Caco-2 (cell line): Measurements from ENCODE around the gene SQOR. TPM values are rescaled to one million over a fixed set of nuclear protein-coding genes. Genes with fewer than 3 reads are reported as not detected.

Experiments used
- Bru-seq: library from RNA; stranded (reverse); fragments of 400-500 nt; gene quantifications from one replicate; lab custom pipeline; 2021; lab: Mats Ljungman, UMichigan
- BruChase-seq, 2 experiments: library from RNA; stranded (reverse); fragments of 400-500 nt; gene quantifications; one replicate each; lab custom pipeline; 2021; lab: Mats Ljungman, UMichigan
- BruUV-seq: library from RNA; stranded (reverse); fragments of 400-500 nt; replicated peaks from 2 replicates; lab custom pipeline; 2021; lab: Mats Ljungman, UMichigan
- CTCF ChIA-PET: fragments of 300-600 bp; sonication (Branson Sonifier 250); formaldehyde crosslinking; loops from one replicate; lab custom pipeline; 2022; ENCODE audit warnings: antibody characterized with exemption; lab: Charles Lee
- POLR2A ChIA-PET: fragments of 300-600 bp; sonication (Branson Sonifier 250); formaldehyde crosslinking; loops from one replicate; lab custom pipeline; 2022; ENCODE audit warnings: antibody characterized with exemption; lab: Charles Lee
- DNase-seq, 2 experiments: peaks; one replicate each; pipeline versions ENCODE4 v3.0.0 to v3.0.0-alpha.2; 2020 to 2022
- H3K27me3 ChIP-seq: replicated peaks from 2 replicates; pipeline ENCODE4 v1.6.0; 2011; ENCODE audit warnings: low read length; ENCODE audit not compliant: control insufficient read depth, insufficient read depth
- H3K36me3 ChIP-seq: 2 replicates; pipeline ENCODE4 v1.5.1; 2011; ENCODE audit warnings: low read length; ENCODE audit not compliant: control insufficient read depth, insufficient read depth
- H3K4me1 ChIP-seq: fragments of 250-450 bp; sonication (Bioruptor Pico); 2 replicates; pipeline ENCODE4 v1.5.1; 2020; ENCODE audit warnings: mild to moderate bottlenecking
- H3K4me3 ChIP-seq: 2 replicates; pipeline ENCODE4 v1.5.1; 2011; ENCODE audit warnings: low read depth, mild to moderate bottlenecking, control low read depth, low read length
- H3K9me3 ChIP-seq: fragments of 250-450 bp; sonication (Bioruptor Pico); 2 replicates; pipeline ENCODE4 v1.5.1; 2020; ENCODE audit warnings: mild to moderate bottlenecking, moderate library complexity
- H3K27ac Mint-ChIP-seq: one replicate; pipeline ENCODE4 v1.8.0; 2022; ENCODE audit warnings: mixed read lengths; ENCODE audit not compliant: unreplicated experiment
- H3K27me3 Mint-ChIP-seq: one replicate; pipeline ENCODE4 v1.8.0; 2022; ENCODE audit warnings: mixed read lengths; ENCODE audit not compliant: insufficient read depth, unreplicated experiment
- H3K36me3 Mint-ChIP-seq: one replicate; pipeline ENCODE4 v1.8.0; 2022; ENCODE audit warnings: mild to moderate bottlenecking, mixed read lengths; ENCODE audit not compliant: insufficient read depth, unreplicated experiment
- H3K4me1 Mint-ChIP-seq: one replicate; pipeline ENCODE4 v1.8.0; 2022; ENCODE audit warnings: low read depth, mixed read lengths; ENCODE audit not compliant: unreplicated experiment
- H3K4me3 Mint-ChIP-seq: one replicate; pipeline ENCODE4 v1.8.0; 2022; ENCODE audit warnings: mild to moderate bottlenecking, moderate library complexity, mixed read lengths; ENCODE audit not compliant: unreplicated experiment
- H3K9me3 Mint-ChIP-seq: one replicate; pipeline ENCODE4 v1.8.0; 2022; ENCODE audit warnings: mixed read lengths; ENCODE audit not compliant: unreplicated experiment
- intact Hi-C: fragments of 100-400 bp; cut with micrococcal nuclease; formaldehyde crosslinking; loops from one replicate; pipeline ENCODE4 v1.10.0; 2022; ENCODE audit not compliant: unreplicated experiment
- long read RNA-seq: library from polyadenylated mRNA; stranded (forward); transcript quantifications from one replicate; pipeline ENCODE4 v2.0.0, GENCODE V29; 2022
- total RNA-seq: library from RNA; stranded (reverse); gene quantifications from 2 replicates; pipeline ENCODE4 v1.2.3, GENCODE V29; 2022
- TF ChIP-seq, protein P1 (sequence below), 2 experiments: fragments of 200-600 bp in 1 of 2; IDR thresholded peaks; 1 replicate in 1 of 2; 2 replicates in 1 of 2; pipeline versions ENCODE4 v1.5.1 to v1.8.0; 2011 to 2022; ENCODE audit warnings: antibody characterized with exemption in 1 of 2, control low read depth in 1 of 2, inconsistent platforms in 1 of 2, low read depth in 1 of 2, low read length in 1 of 2, mild to moderate bottlenecking in 1 of 2, moderate library complexity in 1 of 2; ENCODE audit not compliant: insufficient read depth in 1 of 2, severe bottlenecking in 1 of 2, unreplicated experiment in 1 of 2

The SQOR gene
- total RNA-seq (5.0 and 7.5 TPM in 2 replicates), Bru-seq, nascent RNA (percentile 39 among the genes with signal in this experiment), BruChase-seq, experiment 1, labeled RNA remaining after a 2-hour chase (percentile 35 among the genes with signal in this experiment), BruChase-seq, experiment 2, labeled RNA remaining after a 6-hour chase (percentile 38 among the genes with signal in this experiment)
- long read RNA-seq, transcript SQOR-201 (10 exons, 2,003 nt) = major isoform, 15 of 17 reads
- long read RNA-seq, partial matches to known transcripts = 1 of 17 reads
- long read RNA-seq, other reads (novel, unspliced or antisense) = 1 of 17 reads

DNA sequence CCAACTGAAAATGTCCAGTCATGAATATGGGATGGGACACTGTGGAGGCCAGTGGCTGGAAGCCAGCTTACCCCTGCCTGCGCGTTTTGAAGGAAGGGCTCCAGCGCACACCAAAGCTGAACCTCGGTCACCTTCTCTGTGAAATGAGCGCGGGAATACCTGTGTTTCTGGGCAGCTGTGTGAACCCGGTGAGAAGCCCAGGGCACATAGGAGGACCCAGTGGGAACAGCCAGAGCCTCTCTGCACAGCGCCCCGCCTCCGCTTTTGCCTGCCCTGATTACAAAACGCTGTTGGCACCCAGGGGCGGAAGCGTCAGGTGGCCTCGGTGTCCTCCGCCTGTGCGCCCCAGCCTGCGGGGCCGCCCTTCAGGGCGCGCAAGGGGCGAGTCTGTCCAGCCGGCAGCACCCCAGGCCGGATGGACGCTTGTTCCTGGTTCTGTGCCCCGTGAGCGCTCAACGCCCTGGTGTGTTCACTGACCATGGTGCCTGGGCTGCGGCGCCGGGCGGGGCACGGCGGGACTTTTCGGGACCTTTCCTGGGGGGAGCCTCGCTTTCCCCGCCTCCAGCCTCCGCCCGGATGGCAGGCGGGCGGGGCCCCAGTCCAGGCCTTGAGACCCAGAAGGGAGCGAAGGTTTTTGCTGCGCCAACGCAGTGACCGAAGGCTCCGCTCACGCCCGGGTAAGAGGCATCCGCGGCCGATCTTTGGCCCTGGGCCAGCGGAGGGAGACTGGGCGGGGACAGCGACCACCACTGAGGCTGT lies at the start of gene SQOR:
Gene SQOR (plus strand): TSS at position 598 of the 759 bp plus-strand sequence. CDS start 23,895 bp downstream, outside the sequence.
- peaks cover 7% of the 10 kb centered on the region for H3K4me1 ChIP-seq
- CTCF ChIA-PET = interaction anchor here (1.0 kb wide), 1 partner anchor 11 kb away, joined by 4 read pairs; no protein-coding TSS in a partner anchor
- H3K27me3 ChIP-seq = no peaks in the 10 kb centered on the region
- no peaks in the 10 kb centered on the region for H3K36me3 Mint-ChIP-seq
- TF ChIP-seq, protein P1, sequence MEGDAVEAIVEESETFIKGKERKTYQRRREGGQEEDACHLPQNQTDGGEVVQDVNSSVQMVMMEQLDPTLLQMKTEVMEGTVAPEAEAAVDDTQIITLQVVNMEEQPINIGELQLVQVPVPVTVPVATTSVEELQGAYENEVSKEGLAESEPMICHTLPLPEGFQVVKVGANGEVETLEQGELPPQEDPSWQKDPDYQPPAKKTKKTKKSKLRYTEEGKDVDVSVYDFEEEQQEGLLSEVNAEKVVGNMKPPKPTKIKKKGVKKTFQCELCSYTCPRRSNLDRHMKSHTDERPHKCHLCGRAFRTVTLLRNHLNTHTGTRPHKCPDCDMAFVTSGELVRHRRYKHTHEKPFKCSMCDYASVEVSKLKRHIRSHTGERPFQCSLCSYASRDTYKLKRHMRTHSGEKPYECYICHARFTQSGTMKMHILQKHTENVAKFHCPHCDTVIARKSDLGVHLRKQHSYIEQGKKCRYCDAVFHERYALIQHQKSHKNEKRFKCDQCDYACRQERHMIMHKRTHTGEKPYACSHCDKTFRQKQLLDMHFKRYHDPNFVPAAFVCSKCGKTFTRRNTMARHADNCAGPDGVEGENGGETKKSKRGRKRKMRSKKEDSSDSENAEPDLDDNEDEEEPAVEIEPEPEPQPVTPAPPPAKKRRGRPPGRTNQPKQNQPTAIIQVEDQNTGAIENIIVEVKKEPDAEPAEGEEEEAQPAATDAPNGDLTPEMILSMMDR (IDR thresholded peaks at IDR 0.05; ENCODE audit: insufficient read depth in 1 of 2, low read depth in 1 of 2, low read length in 1 of 2, severe bottlenecking in 1 of 2, unreplicated experiment in 1 of 2) = no peak
- POLR2A ChIA-PET = interaction anchor here (0.6 kb wide), 1 partner anchor 205 kb away, joined by 4 read pairs; no protein-coding TSS in a partner anchor
- peak within 1 kb of the TSS; percentile 72 for H3K27ac Mint-ChIP-seq
- intact Hi-C loops = no loop called here
- peak; percentile 48 to 51 for DNase-seq
- H3K9me3 Mint-ChIP-seq = no peaks in the 10 kb centered on the region
- peak within 1 kb of the TSS; percentile 91 for H3K4me3 Mint-ChIP-seq
- peaks cover 9% of the 10 kb centered on the region for H3K4me1 Mint-ChIP-seq
- H3K36me3 ChIP-seq = no peaks in the 10 kb centered on the region
- no peaks in the 10 kb centered on the region for H3K9me3 ChIP-seq
- peak within 1 kb of the TSS; percentile 76 for H3K4me3 ChIP-seq
- no TSS peak for BruUV-seq
- H3K27me3 Mint-ChIP-seq = no peaks in the 10 kb centered on the region

DNA sequence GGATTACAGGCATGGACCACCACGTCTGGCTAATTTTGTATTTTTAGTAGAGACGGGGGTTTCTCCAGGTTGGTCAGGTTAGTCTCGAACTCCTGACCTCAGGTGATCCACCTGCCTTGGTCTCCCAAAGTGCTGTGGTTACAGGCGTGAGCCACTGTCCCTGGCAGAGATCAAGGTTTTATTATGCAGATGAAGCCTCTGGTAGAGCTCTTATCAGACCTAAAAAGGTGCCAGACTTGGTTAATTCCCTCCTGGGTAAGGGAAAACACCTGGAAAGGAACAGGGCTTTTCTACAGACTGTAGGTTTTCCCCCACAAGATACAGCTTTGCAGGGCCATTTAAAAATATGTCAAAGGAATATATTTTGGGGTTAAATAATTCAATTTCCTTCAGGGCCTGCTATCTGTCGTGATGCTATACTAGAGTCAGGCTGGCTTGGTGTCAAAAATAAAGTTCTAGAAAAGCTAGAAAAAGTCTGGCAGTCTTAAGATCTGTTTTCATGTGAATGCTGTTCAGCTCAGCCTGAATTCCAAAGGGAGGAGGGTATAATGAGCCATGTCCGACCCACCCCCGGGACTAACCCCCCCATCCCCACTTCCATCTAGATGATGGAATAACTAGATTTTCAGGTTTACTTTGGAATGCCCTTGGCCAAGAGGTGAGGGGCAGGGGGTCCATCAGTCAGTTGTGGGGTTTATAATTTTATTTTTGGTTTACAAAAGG lies 49.6 kb upstream of the SQOR start:
- H3K36me3 Mint-ChIP-seq = peaks cover 8% of the 10 kb centered on the region
- no peak overlapping the region for H3K27ac Mint-ChIP-seq
- ChIA-PET POLR2A (no interaction called here), CTCF (no interaction called here)
- no peaks in the 10 kb centered on the region for H3K27me3 Mint-ChIP-seq
- TF ChIP-seq, protein P1 (IDR thresholded peaks at IDR 0.05; ENCODE audit: insufficient read depth in 1 of 2, low read depth in 1 of 2, low read length in 1 of 2, severe bottlenecking in 1 of 2, unreplicated experiment in 1 of 2) = no peak
- no peaks in the 10 kb centered on the region for H3K36me3 ChIP-seq
- peaks cover 18% of the 10 kb centered on the region for H3K4me1 ChIP-seq
- DNase-seq = no peak
- no peak overlapping the region for H3K4me3 Mint-ChIP-seq
- intact Hi-C loops = no loop called here
- no peaks in the 10 kb centered on the region for H3K9me3 ChIP-seq
- BruUV-seq = no TSS peak
- peaks cover 8% of the 10 kb centered on the region for H3K4me1 Mint-ChIP-seq
- H3K9me3 Mint-ChIP-seq = no peaks in the 10 kb centered on the region
- no peak overlapping the region for H3K4me3 ChIP-seq
- no peaks in the 10 kb centered on the region for H3K27me3 ChIP-seq
